ENCODE data around the gene KCNJ13.

Gene KCNJ13

DNA sequence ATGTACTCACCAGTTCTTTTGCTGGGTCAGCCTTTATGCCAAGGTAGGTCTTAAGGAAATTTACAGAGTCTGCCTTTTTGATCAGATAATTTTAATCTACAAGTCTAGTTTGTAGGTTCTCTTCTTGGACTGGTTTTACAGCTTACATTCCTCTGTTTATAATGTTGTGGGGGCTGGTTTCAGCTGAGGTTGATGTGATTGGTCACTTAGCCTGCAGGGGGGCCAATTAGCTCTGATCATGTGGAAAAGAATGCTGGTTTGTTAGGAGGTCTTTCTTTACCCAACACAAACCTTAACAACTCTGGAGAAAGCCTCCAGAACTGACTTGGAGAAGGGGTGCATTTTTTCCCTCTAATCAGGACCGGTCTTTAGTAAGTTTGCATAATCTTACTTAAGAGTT lies at the start of gene KCNJ13:
Gene KCNJ13, minus strand, starts transcription at position 131 of the 400 bp plus-strand sequence. CDS start 5,203 bp downstream, outside the sequence.
- in situ Hi-C loops (cut with MboI; ENCODE audit: low sequenced_read_pairs): no loop called here

DNA sequence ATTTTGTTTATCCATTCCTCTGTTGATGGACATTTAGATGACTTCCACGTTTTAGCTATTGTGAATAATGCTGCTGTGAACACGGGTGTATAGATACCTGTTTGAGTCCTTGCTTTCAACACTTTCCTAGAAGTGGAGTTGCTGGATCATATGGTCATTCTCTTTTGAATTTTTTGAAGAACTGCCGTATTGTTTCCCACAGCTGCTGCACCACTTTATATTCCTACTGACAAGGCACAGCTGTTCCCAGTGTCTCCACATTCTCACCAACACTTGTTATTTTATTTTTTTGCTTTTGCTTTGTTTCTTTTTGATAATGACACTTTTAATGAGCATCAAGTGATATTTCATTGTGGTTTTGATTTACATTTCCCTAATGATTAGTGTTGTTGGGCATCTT lies 41.4 kb upstream of the KCNJ13 start:
- in situ Hi-C loops (cut with MboI; ENCODE audit: low sequenced_read_pairs): no loop called here

DNA sequence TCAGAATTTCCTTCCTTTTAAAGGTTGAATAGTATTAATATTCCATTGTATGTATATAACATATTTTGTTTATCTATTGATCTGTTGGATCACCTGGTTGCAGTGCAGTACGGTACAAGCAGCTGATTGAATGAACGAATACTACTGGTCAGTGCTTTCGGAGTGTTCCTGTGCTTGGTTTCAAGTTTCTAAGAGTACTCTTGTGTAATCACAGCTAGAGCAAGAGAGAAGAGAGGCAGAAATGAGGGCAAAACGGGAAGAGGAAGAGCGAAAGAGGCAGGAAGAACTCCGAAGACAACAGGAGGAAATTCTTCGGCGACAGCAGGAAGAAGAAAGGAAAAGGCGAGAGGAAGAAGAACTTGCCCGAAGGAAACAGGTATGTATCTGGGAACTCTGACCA lies 40.3 kb upstream of the KCNJ13 start:
- in situ Hi-C loops (cut with MboI; ENCODE audit: low sequenced_read_pairs): no loop called here

DNA sequence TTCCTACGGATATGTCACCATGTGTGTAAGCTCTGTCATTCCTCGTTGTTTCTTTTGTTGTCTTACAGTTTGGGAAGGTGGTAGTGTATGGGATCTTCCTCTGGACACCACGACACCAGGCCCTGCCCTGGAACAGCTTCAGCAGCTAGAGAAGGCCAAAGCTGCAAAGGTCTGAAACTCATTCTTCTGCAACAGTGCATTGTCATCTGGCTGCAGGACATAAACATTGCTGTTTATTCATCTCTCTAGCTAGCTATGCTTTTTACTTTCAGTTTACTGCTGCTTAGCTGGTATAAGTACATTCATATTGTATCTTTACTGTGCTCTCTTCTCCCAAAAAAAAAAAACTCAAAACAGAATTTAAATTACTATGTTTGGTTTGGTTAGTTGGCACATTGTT lies 39.2 kb upstream of the KCNJ13 start:
- in situ Hi-C loops (cut with MboI; ENCODE audit: low sequenced_read_pairs): no loop called here

DNA sequence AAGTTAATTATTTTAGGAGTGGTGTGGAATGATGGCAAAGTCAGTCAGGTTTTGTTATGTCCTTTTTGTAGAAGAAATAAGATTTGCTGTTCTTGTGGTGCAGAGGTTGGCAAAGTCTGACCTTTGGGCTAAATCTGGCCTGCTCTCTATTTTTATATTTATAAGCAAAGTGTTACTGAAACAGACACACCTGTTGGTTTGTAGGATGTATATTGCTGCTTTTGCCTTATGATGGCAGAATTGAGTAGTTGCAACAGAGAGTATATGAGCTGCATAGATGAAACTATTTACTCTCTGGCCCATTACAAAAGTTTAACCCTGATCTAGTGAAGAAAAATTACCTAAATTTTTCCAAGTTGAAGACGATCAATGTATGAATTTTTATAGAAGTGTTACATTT lies 34.1 kb upstream of the KCNJ13 start:
- in situ Hi-C loops (cut with MboI; ENCODE audit: low sequenced_read_pairs): no loop called here

DNA sequence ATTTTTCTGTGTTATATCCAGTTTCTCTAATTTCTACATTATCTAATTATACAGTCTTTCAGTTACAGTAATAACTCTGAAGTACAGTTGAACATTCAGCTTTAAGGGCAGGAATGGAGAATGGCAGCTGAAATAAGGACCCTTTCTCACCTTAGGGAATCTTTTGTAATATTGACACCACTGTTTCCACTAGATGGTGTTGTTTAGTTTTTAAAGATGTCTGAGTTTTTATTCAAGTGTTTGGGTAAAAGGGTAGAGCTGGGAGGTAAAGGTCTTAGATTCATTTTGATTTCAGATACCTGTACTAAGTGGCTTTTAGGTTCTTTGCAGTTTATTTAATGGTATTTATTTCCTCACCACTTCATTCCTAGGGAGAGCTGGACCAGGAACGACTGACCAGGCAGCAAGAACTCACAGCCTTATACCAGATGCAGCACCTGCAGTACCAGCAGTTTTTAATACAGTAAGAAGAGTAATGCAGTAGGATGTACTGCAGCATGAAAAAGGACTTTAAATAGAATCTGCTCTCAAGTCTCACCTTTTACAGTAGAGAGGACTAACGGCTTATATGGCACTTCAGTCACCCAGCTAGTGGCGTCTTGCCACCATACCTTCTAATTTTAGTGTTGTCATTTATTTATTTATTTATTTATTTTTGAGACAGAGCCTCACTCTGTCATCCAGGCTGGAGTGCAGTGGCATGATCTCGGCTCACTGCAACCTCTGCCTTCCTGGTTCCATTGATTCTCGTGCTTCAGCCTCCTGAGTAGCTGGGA lies 33.2 kb upstream of the KCNJ13 start:
- in situ Hi-C loops (cut with MboI; ENCODE audit: low sequenced_read_pairs): no loop called here

DNA sequence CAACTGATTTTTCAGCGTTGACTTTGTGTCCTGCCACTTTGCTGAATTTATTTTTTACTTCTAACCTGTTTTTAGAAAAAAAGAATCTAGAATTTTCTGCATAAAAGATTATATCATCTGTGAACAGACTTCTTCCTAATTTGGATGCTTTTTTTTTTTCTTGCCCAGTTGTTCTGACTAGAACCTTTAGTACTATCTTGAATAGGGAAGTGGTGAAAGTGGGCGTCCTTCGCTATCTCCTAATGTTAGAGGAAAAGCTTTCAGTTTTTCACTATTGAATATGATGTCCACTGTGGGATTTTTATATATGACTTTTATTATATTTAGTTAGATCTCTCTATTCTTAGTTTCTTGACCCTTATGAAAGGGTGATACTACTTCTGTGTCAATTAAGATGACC lies 25.7 kb upstream of the KCNJ13 start:
- in situ Hi-C loops (cut with MboI; ENCODE audit: low sequenced_read_pairs): no loop called here

DNA sequence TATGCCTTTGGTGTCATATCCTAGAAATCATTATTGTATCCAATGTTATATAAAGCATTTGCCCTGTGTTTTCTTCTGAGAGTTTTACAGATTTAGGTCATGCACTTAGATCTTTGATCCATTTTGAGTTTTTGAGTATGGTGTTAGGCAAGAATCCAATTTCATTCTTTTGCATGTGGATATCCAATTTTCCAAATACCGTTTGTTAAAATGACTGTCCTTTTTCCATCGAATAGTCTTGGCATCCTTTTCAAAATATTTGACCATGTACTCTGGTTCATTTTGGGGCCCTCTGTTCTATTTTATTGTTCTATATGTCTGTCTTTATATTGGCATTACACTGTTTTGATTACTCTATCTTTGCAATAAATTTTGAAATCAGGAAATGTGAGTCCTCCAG lies 23.8 kb upstream of the KCNJ13 start:
- in situ Hi-C loops (cut with MboI; ENCODE audit: low sequenced_read_pairs): no loop called here

DNA sequence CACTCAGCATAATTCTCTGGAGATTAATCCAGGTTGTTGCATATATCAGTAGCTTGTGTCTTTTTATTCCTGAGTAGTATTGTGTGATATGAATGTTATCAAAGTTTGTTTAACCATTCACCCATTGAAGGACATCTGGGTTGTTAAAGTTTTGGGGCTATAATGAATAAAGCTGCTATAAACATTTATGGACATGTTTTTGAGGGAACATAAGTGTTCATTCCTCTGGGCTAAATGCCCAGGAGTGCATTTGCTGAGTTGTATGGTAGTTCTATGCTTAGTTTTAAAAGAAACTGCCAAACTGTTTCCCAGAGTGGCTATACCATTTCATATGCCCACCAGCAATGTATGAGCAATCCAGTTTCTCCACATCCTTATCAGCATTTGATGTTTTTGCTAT lies 21.8 kb upstream of the KCNJ13 start:
- in situ Hi-C loops (cut with MboI; ENCODE audit: low sequenced_read_pairs): no loop called here

DNA sequence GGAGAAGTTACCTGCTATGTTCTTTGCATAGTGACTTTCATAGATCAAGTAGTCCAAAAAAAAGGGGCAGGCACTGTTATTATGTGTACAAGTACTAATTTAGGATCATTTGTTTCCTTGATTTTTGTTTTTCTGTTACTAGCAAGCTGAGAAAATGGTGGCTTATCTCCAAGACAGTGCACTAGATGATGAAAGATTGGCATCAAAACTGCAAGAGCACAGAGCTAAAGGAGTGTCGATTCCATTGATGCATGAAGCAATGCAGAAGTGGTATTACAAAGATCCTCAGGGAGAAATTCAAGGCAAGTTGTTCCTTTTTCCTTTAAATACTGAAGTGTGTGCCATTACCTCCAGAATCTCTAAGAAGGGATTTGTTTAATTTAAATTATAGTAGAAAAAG lies 19.6 kb upstream of the KCNJ13 start:
- in situ Hi-C loops (cut with MboI; ENCODE audit: low sequenced_read_pairs): no loop called here

DNA sequence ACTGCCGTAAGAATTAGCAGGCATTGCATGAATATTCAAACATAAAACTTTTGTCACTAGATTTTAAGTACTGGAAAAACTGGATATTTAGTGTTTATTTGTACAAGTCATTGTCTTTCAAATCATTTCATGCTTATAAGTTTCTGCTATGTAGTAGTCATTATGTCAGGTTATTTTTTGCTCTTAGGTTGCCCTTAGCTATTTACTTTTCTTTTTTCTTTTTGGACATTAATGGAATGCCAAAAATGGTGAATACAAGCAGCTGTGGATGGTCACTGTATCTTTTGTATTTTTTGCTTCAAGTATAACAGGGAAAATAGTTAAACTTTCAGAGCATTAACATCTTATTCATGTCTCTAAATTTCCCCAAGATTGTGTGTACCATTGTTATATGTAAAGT lies 18.6 kb upstream of the KCNJ13 start:
- in situ Hi-C loops (cut with MboI; ENCODE audit: low sequenced_read_pairs): no loop called here

DNA sequence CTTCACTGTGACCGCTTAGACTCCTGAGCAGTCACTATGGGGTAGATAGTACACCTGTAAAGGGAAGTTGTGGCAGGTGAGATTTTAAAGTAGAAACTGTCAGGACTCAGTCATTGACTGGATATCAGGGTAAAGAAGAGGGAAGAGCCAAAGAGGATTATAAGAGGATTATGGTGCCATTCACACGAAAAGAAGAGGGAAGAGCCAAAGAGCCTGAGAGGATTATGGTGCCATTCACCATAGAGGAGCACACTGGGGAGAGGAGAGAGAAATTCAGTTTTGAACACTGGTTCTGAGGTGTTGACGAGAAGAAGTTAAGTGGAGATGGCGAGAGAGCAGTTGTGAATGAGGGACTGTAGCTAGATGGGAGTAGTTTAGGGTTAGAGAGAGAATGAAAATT lies 16.9 kb upstream of the KCNJ13 start:
- in situ Hi-C loops (cut with MboI; ENCODE audit: low sequenced_read_pairs): no loop called here

DNA sequence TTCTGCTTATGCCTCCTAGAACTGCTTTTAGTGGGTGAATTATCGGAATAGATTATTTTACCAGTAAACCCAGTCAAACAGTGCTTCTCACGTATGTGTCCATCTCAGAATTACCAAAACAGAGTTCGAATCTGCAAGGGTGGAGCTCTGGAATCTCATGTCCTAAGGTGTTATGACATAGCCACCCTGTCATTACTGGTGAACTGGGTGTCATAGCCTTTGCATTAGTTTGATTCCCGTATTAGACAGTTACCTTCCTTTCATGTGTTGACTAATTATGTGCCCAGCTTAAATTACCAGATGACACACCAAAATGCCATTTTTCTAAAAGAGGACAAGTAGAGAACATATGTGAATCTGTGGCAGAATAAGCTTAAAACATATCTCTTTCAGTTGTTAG lies 15.2 kb upstream of the KCNJ13 start:
- in situ Hi-C loops (cut with MboI; ENCODE audit: low sequenced_read_pairs): no loop called here

DNA sequence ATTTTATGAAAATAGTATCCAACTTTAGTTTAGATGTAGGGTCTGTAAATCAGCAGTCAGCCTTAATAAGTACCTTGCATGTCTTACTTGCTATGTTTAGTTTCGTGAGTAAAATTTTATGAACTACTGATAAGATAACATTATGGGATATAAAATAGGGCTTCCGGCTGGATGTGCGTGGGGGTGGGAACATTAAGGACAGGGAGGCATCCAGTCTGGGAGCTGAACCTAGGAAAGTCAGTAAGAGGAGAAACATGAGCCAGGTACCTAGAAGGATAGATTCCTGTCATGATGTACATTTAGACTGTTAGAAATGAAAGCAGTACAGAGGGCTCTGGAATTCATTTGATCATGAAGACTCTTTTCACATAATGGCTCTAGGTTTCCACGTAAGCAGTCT lies 12.7 kb upstream of the KCNJ13 start:
- in situ Hi-C loops (cut with MboI; ENCODE audit: low sequenced_read_pairs): no loop called here

DNA sequence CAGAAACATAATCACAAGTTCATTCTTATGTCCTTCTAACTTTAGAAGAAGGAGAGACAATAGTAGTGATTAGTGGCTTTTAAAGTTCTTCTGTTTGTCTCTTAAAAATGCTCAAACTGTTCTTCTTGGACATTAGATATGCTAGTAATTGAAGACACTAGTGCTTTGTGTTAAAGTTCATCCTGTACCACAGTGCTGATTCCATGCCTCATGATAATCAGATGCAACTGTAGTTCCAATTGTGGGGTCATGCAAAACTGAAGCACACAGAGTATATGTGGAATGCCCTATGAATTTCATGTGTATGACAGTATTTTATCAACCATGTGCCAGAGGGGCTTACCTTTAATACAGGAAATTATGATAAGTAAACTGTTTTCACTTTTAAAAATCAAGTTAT lies 11.4 kb upstream of the KCNJ13 start:
- in situ Hi-C loops (cut with MboI; ENCODE audit: low sequenced_read_pairs): no loop called here

DNA sequence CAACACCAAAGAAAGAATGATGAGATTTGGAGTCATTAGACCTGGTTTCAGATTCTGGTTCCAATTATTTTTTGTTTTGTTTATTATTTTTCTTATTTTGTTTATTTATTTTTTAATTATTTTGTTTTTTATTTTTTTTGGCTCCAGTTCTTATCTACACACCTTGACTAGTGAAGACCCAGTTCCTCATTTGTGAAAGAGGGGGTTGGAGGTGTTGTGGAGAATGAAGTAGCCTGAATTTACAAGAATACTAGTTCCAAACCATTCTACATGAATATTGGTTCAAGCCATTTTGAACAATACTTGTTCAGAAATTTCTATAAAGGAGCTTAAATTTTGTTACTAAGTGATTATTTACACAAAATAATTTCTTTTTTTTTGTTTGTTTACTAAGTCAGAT lies 6.9 kb upstream of the KCNJ13 start:
- in situ Hi-C loops (cut with MboI; ENCODE audit: low sequenced_read_pairs): no loop called here

DNA sequence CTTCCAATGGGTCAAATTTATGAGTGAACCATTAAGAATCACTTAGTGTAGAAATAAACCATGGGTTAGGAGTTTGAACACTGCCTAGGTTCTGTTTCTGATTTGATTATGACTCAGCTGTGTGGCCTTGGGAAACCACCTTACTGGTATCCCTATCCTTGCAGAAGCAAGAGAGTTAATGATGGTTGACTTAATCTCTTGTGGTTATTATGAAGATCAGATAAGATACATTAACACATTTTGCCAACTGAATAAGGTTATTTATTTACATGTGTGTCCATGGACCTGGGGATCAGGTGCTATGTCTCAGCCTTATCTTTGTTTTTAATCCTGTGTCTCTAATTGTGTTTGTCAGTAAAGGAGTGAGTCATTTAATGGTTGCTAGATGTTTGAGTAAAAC lies 5.4 kb upstream of the KCNJ13 start:
- in situ Hi-C loops (cut with MboI; ENCODE audit: low sequenced_read_pairs): no loop called here

DNA sequence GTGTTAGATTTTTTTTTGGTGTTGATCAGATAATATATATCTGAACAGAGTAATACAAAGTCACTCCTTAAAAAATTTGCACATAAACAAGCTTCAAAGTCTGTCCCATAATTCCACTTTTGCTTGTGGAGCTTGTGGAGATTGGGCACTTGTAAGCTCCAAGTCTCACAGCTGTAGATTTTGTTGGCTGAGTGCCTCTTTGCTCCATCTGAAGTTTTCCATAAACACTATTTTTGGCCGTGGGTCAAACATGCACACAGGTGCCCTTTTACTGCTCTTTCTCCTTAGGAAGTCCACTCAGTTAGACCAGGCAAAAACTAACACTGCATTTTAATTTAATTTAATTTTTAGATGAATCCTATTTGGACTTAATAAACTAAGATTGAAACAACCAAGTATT lies 3.6 kb upstream of the KCNJ13 start:
- in situ Hi-C loops (cut with MboI; ENCODE audit: low sequenced_read_pairs): no loop called here

DNA sequence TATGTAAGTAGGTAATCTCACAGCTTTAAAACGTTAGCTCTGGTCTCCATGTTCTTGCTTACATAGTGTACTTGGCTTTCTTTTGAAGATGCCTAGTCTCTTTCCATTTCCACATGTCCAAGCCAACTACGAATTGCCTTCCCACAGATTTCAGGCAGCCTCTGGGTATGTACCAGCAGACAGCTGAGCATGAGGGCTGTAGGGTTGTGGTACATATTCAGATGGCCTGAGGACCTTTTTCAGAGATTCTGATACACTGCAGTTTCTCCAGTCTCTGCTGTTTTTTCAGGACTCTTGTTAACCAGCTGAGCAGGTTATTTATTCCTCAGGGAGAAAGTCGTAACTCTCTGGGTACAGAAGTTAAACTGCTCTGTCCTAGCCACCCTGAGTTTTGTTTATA lies 3.1 kb upstream of the KCNJ13 start:
- in situ Hi-C loops (cut with MboI; ENCODE audit: low sequenced_read_pairs): no loop called here

DNA sequence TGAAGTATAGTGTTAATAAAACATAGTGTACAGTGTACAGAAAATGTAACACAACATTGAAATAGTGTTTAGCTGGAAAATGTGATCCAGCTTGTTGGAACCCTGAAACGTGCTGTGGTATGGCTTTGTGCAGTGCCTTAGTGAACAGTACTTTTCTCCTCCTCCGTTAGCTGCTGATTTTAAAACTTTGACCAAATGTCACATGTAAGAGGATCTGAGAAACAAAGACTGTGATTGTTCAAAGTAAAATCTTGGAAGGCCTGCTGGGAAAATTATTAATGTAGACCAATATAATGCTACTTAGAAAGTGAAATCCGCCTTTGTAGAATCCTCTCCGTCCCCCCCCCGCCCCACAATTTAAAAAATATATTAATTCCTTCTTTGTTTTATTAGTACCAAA lies 911 bp upstream of the KCNJ13 start:
- in situ Hi-C loops (cut with MboI; ENCODE audit: low sequenced_read_pairs): no loop called here

DNA sequence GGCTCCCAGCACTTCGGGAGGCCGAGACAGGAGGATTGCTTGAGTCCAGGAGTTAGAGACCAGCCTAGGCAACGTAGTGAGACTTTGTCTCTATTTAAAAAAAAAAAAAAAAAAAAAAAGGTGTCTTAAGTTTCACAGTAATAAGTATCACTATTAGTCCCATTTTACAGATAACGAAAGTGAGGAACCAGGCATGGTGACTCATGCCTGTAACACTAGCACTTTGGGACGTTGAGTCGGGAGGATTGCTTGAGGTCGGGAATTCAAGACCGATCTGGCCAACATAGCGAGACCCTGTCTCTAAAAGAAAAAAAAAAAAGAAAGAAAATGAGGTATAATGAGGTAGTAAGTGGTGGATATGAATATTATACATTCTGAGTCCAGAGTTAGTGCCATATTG lies 2.5 kb downstream of the KCNJ13 start:
- in situ Hi-C loops (cut with MboI; ENCODE audit: low sequenced_read_pairs): no loop called here

DNA sequence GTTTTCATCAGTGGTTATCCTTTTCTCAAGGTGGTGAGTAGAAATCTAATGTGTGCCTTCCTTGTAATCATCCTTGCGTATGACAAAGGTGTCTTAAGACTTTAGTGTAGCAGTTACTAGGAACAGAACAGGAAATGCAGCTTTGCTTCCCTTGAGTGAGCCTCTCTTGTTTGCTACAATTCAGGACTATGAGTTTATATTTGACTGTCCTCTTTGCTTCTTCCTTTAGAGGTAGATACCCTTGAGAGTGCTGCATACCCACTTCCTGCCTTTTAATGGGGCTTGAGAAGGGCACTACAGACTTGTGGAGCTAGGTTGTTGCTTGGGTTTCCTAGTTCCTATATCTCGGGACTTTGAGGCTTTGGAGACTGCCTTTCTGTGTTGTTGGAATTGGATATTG lies 3.8 kb downstream of the KCNJ13 start:
- in situ Hi-C loops (cut with MboI; ENCODE audit: low sequenced_read_pairs): no loop called here

DNA sequence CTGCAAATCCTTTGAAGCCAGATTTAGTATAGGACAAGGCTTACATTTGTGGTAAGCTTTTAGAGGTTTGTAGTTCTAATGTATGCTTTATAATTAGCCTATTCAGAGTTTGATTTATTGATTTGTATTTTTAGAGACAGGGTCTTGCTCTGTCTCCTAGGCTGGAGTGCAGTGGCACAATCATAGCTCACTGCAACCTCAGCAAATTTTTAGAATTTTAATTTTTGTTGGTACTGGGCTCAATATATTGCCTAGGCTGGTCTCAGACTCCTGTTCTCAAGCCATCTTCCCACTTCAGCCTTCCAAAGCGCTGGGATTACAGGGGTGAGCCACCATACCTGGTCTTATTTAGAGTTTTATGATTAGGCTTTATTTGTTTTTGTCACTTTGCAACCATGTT lies 4.5 kb downstream of the KCNJ13 start:
- in situ Hi-C loops (cut with MboI; ENCODE audit: low sequenced_read_pairs): no loop called here

Data from hTERT RPE-1 (cell line).